ENCODE data around the gene BLOC1S5.

DNA sequence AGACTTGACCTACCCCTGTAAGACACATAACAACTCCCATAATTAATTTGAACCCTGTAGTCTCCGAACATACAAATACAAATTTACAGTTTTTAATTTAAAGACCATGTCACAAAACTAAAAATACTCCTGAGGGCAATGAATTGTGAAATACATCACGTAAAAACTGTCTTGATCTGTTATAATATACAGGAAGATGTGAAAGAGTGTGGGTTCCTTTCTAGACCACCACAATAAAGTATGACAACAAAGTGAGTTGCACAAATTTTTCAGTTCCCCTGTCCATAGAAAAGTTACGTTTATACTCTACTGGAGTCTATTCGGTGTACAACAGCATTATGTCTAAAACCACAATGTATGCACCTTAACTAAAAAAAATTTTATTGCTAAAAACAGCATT lies 11.0 kb upstream of the BLOC1S5 start:
- TF ChIP-seq, protein P1, sequence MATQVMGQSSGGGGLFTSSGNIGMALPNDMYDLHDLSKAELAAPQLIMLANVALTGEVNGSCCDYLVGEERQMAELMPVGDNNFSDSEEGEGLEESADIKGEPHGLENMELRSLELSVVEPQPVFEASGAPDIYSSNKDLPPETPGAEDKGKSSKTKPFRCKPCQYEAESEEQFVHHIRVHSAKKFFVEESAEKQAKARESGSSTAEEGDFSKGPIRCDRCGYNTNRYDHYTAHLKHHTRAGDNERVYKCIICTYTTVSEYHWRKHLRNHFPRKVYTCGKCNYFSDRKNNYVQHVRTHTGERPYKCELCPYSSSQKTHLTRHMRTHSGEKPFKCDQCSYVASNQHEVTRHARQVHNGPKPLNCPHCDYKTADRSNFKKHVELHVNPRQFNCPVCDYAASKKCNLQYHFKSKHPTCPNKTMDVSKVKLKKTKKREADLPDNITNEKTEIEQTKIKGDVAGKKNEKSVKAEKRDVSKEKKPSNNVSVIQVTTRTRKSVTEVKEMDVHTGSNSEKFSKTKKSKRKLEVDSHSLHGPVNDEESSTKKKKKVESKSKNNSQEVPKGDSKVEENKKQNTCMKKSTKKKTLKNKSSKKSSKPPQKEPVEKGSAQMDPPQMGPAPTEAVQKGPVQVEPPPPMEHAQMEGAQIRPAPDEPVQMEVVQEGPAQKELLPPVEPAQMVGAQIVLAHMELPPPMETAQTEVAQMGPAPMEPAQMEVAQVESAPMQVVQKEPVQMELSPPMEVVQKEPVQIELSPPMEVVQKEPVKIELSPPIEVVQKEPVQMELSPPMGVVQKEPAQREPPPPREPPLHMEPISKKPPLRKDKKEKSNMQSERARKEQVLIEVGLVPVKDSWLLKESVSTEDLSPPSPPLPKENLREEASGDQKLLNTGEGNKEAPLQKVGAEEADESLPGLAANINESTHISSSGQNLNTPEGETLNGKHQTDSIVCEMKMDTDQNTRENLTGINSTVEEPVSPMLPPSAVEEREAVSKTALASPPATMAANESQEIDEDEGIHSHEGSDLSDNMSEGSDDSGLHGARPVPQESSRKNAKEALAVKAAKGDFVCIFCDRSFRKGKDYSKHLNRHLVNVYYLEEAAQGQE (IDR thresholded peaks at IDR 0.05): no peak
- TF ChIP-seq CHD4 (IDR thresholded peaks at IDR 0.05; ENCODE audit: borderline replicate concordance) (no peak), EHMT2 (IDR thresholded peaks at IDR 0.05; ENCODE audit: low read depth) (no peak)

All from A549 (cell line).